AG04449 (cell line): ENCODE measurements around the gene TCP11L2.

Source experiments
- CTCF ChIA-PET: fragments of 350-600 bp; formaldehyde crosslinking; extraction: SDS; loops from one replicate; lab custom pipeline; 2021; ENCODE audit warnings: antibody characterized with exemption; lab: Yijun Ruan, JAX
- POLR2A ChIA-PET: fragments of 400-600, 350-600 bp; formaldehyde crosslinking; extraction: SDS; loops from one replicate; lab custom pipeline; 2020; ENCODE audit warnings: antibody characterized with exemption, inconsistent platforms; lab: Yijun Ruan, JAX
- DNase-seq: peaks from one replicate; pipeline ENCODE4 v3.0.0-alpha.2; 2010; ENCODE audit warnings: low read depth, low spot score
- H3K4me3 ChIP-seq: 2 replicates; pipeline ENCODE4 v1.5.1; 2011; ENCODE audit warnings: low read depth, mild to moderate bottlenecking, control low read depth, low read length
- TF ChIP-seq, protein P1 (sequence below): IDR thresholded peaks from one replicate; pipeline ENCODE4 v1.5.1; 2011; ENCODE audit warnings: mild to moderate bottlenecking, moderate library complexity, low read length, control low read depth, inconsistent platforms; ENCODE audit not compliant: insufficient read depth; ENCODE audit errors: missing control alignments

The TCP11L2 gene

DNA sequence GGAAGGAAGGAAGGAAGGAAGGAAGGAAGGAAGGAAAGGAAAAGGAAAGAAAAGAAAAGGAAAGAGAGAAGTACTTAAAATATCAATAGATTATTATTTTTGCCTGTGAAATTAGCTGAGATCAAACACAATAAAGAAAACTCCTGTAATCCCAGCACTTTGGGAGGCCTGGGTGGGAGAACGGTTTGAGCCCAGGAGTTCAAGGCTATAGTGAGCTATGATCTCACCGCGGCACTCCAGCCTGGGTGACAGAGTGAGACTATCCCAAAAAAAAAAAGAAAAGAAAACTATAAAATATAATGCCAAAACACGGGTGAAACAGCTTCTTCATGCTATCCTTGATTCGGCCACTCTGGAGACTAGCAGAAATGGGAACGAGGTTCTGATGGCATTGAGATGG, 28.5 kb upstream of the TCP11L2 start:
- no peak overlapping the region for H3K4me3 ChIP-seq
- no peak for DNase-seq
- CTCF ChIA-PET, result interaction anchor here (0.9 to 2.5 kb wide), 2 partner anchors 9 to 10 kb away, joined by 4 to 6 read pairs; no protein-coding TSS in a partner anchor
- TF ChIP-seq, protein P1, sequence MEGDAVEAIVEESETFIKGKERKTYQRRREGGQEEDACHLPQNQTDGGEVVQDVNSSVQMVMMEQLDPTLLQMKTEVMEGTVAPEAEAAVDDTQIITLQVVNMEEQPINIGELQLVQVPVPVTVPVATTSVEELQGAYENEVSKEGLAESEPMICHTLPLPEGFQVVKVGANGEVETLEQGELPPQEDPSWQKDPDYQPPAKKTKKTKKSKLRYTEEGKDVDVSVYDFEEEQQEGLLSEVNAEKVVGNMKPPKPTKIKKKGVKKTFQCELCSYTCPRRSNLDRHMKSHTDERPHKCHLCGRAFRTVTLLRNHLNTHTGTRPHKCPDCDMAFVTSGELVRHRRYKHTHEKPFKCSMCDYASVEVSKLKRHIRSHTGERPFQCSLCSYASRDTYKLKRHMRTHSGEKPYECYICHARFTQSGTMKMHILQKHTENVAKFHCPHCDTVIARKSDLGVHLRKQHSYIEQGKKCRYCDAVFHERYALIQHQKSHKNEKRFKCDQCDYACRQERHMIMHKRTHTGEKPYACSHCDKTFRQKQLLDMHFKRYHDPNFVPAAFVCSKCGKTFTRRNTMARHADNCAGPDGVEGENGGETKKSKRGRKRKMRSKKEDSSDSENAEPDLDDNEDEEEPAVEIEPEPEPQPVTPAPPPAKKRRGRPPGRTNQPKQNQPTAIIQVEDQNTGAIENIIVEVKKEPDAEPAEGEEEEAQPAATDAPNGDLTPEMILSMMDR, result no peak
- POLR2A ChIA-PET, result no interaction called here

- H3K4me3 ChIP-seq, result no peak overlapping the region
- ChIA-PET CTCF (interaction anchor here (0.9 to 2.5 kb wide), 2 partner anchors 8 to 10 kb away, joined by 4 to 6 read pairs; no protein-coding TSS in a partner anchor), POLR2A (no interaction called here)
- no peak for DNase-seq
- TF ChIP-seq, protein P1, result no peak
Observed at GRCh38 chr12:106274575-106275121, 27.9 kb upstream of the TCP11L2 start.

DNA sequence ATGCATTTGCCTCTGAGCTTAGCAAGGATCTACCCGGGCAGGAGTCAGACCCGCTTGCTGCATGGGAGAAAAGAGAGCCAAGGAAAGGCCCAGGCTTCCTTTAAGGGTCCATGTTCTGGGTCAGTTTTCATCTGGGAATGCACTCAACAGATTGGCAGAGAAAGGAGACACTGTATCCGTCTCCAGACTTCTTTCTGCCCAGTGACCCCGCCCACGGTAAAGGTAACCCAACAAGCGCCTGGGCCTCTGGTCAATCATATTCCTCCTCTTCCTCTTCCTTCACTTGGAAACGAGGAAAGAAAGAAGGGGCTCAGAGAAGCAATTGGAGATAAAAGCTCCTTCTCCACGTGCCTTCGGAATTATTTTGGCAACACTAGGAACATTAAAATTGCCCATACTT, 27.1 kb upstream of the TCP11L2 start:
- CTCF ChIA-PET, result no interaction called here
- H3K4me3 ChIP-seq, result no peak overlapping the region
- POLR2A ChIA-PET, result no interaction called here
- TF ChIP-seq, protein P1, result no peak
- DNase-seq, result no peak

GRCh38 chr12:106276032-106276740, 26.3 kb upstream of the TCP11L2 start:
- no peak for DNase-seq
- ChIA-PET CTCF (interaction anchor here (0.6 kb wide), 1 partner anchor 325 kb away, joined by 3 read pairs; no protein-coding TSS in a partner anchor), POLR2A (no interaction called here)
- TF ChIP-seq, protein P1, result no peak
- no peak overlapping the region for H3K4me3 ChIP-seq

DNA sequence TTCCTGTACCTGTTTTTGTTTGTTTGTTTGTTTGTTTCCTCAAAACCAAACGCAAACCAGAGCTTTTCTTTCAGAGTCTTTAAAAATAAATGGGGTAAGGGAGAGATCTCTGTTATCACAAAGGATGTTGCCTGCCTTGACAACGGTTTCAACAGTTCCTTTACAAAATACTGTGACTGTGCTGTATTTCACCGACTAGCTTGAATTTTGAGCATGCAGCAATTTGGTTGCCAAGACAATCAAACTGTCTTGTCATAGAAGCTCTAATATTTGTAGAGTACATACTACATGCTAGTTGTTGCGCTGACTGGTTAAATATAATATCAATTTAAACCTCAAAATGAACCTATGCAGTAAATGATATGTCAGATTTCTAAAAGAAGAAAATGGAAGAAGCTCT, 22.4 kb upstream of the TCP11L2 start:
- no peak overlapping the region for H3K4me3 ChIP-seq
- POLR2A ChIA-PET, result no interaction called here
- CTCF ChIA-PET, result interaction anchor here (0.8 to 4.1 kb wide), 9 partner anchors 9 to 56 kb away, joined by 3 to 35 read pairs (median 5); no protein-coding TSS in a partner anchor
- no peak for DNase-seq
- TF ChIP-seq, protein P1, result no peak

DNA sequence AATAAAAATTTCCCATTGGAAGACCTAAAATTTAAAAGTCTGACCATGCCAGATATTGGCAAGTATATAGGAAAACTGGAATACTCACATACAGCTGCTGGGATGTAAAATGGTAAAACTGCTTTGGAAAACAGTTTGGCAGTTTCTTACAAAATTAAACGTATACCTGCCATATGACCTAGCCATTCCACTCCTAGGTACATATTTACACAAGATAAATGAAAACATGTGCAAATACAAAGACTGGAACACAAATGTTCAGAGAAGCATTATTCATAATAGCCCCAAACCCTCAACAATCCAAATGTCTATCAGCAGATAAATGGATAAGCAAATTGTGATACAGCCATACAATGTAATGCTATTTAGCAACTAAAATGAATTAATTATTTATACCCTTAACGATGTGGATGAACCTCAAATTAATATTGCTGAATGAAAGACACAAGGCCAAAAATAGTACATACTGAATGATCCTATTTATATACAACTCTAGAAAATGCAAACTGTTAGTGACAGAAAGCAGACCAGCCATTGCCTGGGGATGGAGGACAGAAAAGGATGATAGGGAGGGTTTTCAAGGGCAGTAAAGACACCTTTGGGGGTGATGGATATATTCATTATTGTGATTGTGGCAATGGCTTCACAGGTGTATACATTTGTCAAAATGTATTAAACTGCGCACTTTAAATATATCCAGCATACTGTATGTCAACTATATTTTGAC, 21.3 kb upstream of the TCP11L2 start:
- H3K4me3 ChIP-seq, result no peak overlapping the region
- DNase-seq, result no peak
- TF ChIP-seq, protein P1, result no peak
- ChIA-PET CTCF (interaction anchor here (0.7 to 4.9 kb wide), 9 partner anchors 9 to 55 kb away, joined by 3 to 71 read pairs (median 7); no protein-coding TSS in a partner anchor), POLR2A (no interaction called here)
